ENCODE measurements around the gene MYBBP1A.

Gene MYBBP1A

DNA sequence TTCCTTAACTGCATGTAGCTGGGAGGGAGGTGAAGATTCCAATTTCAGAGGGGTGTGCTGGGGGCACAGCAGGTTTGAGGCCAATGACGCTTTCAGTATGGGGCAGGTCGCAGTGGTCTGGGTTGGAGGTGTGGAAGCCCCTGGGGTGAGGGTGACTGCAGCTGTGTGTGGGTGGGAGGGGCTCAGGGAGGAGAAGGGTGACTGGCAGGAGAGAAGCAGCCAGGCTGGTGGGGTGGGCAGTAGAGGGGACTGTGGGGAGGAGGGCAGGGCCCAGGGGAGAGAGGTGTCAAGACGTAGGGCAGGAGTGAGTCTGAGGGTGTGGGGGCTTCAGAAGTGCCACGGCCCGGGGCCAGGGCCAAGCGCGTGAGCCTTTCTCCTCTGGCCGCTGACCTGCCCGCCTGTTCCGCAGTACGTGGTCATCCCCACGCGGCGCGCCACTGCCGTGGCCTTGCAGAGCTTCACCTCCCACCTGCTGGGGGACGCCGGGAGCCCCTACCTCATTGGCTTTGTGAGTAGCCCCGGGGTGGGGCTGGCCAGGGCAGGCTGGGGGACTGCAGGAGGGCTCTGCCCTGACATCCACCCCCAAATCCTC, 19.4 kb downstream of the MYBBP1A start:
- no peak for DNase-seq

DNA sequence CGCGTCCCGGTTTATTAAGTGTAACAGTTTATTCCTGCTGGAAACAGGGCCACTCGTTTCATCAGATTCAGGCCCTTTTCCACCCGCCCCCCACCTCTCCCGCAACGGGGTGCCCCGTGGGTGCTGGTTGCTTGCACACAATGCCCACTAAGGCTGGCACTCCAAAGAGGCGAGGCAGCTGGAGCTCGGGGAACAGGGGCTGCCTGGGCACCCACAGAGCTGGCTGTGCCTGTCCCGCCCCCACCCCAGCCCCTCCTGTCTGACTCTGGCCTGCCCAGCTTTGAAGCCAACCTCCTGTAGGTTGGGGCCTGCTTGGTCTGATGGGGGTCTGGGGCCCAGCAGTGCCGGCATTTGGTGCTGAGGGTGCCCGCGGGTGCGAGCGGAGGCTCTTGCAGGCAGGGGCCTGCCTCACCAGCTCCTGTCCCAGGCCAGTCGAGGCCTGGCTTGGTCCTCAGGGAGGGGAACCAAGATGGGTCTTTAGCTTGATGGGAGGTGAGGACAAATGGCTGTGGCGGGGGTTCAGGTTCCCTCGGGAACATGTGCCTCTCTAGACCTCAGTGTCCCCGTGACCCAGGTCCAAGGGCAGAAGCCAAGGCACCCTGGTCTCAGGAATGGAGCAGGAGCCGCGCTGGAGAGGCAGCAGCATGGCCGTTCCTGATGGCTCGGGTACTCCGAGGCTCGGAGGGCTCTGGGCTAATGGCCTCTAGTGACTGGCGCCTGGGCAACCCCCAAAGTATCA, 20.1 kb downstream of the MYBBP1A start:
- no peak for DNase-seq

DNA sequence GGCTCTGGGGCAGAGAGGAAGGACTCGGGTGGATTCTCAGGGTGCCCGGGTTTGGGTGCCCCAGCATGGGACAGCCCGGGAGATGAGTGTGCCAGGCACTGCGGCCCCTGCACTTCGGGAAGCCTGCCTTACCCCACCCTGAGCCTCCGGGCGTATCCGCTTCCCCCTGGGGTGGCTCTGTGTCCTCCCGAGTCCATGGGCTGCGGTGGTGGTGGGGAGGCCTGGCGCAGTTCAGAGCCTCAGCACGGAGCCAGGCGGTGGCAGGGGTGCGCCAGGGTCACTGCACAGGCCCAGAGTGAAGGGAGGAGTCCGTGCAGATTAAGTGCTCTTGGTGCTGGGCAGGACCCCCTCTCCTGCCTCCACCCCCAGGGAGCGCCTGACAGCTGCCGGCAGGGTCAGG, 20.7 kb downstream of the MYBBP1A start:
- no peak for DNase-seq

DNA sequence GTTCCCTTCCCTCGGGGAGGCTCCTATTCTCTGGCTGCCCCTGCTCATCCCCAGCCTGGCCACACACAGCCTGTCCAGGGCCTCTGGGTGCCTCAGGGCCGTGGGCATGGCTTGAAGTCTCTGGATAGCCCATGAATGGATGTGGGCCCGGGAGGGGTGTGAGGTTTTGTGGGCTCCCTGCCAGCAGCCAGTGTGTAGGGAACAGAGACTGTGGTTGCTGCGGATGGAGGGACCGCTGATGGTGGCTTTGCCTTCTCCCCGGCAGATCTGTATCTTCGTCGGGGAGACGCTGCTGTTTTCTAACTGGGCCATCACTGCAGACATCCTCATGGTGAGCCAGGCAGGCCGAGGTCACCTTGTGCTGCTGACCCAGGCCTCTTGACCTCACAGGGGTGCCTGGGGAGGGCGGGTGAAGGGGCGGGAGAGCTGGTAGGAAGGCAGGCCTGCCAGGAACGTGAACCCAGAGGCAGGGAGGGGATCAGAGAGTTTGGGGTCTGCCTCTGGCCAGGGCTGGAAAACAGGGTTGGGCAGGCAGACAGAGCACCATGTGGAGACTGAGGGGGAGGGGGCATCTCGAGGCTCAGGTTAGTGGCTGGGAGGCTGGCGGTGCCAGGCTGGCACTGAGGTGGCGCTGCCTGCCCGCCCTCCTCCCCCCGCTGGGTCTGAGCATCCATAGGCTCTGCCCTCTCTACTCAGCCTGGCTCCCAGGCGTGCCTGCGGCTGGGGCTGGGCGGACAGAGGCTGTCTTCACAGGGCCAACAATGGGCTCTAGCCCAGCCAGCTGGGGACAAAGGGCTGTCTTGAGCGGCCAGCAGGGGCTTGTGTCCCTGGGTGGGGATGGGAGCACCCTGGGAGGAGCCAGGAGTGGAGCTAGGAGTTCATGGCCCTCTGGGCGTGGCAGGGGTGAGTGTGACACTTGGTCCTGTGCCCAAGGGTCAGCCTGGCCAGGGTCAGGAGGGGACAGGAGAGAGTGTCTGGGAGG, 21.4 kb downstream of the MYBBP1A start:
- DNase-seq: no peak

DNA sequence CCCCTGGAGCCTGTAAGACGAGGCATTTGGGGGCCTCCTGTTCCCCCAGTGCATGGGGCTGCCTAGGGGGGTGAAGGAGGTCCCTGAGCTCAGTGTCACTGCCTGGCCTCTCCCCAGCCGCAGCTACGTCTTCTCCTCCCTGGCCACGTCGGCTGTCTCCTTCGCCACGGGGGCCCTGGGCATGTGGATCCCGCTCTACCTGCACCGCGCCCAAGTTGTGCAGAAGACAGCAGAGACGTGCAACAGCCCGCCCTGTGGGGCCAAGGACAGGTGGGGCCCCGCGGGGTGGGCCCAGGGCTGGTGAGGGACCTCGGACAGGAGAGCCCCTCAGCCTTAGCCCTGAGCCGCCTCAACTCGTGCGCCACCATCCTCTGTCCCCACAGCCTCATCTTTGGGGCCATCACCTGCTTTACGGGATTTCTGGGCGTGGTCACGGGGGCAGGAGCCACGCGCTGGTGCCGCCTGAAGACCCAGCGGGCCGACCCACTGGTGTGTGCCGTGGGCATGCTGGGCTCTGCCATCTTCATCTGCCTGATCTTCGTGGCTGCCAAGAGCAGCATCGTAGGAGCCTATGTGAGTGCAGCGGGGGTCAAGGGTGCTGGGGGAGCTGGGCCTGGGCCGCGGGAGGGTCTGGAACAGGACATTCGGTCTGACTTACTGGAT, 22.2 kb downstream of the MYBBP1A start:
- no peak for DNase-seq

DNA sequence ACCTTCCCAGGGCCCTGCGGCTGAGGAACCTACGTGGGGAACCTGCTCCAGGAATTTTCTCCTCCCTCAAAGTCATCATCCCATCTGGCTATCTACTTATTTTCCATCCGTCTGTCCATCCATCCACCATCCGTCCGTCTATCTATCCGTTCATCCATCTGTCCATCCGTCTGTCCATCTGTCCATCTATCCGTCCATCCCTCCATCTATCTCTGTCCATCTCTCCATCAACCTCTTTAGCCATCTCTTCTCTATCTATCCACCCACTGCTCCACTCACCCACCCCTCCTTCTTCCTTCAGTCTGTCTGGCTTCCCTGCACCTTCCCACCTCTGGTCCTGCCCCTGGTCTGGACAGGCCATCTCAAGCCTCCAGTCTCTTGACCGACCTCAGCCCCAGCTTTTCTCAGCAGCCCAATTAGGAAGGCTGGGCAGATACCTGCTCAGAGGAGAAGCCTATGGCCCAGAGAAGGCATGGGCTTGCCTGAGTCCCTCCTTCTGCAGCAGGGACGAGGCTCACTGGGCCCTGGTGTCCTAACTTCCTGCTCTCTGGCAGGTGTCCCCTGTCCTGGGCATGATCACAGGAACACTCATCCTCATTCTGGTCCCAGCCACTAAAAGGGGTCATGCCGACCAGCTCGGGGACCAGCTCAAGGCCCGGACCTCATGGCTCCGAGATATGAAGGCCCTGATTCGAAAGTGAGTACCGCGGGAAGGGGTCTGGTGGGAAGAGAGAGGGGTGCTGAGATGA, 23.0 kb downstream of the MYBBP1A start:
- no peak for DNase-seq

DNA sequence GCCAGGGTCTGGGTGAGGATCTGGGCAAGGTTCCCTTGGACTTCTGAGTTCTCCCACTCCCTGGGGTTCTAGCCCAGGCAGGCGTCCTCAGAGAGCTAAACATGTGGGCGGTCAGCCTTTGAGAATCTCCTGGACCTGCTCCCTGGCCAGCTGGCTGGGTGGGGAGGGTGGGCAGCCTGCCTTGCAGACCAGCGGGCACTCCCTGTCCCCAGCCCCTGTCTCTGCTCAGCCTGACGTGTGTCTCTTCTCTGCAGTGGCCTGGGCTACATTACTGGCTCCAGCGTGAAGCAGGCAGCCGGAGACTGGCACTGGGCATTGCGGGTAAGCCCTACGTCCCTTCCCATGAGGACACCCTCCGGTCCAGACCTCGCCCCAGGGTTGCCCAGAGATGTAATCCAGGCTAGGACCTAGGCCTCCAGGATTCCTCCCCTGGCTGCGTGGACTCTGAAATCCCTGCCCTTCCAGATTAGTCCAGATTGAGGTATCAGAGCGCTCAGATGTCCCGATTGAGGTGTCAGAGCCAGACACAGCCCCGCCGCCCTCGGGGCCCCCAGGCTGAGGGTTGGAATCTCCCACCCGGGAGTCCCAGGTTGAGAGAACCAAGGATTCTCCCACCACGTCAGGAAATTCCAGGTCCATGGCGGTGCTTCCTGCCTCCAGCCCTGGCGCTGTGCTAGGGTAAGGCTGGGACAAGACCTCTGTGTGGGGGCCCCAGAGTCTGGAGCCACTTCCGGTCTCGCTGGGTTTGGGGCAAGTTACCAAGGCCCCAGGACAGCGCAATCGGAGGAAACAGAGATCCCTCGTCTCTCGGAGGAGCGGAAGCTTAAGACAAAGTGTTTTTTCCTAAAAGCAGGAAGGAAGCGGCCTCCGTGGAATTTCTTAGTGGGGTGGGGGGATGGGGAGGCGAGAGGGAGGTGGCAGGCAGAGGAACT, 24.1 kb downstream of the MYBBP1A start:
- DNase-seq: no peak

DNA sequence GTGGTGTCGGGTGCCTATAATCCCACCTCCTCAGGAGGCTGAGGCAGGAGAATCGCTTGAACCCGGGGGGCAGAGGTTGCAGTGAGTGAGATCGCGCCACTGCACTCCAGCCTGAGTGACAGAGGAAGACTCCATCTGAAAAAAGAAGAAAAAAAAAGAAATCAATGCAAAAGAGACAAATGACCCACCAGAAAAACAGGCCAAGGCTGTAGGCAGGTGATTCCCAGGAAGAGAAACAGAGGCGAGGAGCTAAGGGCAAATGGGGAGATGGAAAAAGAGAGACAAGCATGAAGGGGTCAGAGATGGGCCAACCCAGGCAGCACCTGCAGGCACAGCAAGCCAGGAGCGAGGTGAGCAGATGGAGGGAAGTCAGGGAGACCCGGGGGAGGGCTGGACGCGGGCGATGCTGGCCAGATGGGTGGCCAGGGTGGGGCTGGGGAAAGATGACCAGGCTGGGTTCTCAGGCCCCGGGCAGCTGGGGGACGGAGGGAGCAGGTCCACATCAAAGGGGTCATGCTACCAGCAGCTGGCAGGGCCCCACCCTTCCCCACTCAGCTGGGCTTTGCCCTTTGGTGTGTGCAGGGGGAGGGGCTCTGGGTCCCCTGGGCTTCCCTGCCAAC, 25.5 kb downstream of the MYBBP1A start:
- DNase-seq: no peak

DNA sequence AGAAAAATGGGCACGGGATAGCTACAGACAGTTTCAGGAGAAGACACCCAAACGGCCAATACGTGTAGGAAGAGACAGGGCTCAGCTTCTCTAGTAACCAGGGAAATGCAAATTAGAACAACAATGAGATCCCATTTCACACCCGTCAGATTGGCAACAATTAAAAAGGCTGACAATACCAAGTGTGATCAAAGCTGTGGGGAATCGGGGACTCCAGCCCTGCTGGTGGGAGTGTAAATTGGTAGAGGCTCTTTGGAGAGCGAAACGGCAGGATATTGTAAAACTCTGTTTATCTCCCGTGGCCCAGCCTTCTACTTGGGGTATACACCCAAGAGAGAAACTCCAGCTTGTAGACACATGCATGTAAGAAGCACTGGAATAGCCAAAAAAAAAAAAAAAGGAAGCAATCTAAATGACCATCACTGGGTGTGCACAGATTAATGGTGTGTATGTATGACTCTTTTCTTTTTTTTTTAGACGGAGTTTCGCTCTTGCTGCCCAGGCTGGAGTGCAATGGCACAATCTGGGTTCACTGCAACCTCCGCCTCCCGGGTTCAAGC, 27.5 kb downstream of the MYBBP1A start:
- no peak for DNase-seq

DNA sequence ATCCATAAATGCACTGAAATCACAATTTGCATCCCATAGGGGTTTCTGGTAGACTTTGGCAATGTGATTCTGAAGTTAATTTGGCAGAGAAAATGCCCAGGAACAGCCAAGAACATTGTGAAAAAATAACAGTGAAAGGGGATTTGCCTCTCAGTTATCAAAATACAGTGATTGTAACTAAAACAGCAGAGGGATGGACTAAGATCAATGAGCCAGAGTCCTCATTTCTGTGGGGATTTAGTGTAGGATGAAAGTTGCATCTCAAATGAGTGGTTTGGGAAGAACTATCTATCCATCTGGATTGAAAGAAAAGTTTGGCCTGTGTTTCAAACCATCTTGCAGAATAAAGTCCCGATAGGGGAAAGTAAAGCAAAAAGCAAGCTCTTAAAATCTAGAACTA, 28.1 kb downstream of the MYBBP1A start:
- no peak for DNase-seq

DNA sequence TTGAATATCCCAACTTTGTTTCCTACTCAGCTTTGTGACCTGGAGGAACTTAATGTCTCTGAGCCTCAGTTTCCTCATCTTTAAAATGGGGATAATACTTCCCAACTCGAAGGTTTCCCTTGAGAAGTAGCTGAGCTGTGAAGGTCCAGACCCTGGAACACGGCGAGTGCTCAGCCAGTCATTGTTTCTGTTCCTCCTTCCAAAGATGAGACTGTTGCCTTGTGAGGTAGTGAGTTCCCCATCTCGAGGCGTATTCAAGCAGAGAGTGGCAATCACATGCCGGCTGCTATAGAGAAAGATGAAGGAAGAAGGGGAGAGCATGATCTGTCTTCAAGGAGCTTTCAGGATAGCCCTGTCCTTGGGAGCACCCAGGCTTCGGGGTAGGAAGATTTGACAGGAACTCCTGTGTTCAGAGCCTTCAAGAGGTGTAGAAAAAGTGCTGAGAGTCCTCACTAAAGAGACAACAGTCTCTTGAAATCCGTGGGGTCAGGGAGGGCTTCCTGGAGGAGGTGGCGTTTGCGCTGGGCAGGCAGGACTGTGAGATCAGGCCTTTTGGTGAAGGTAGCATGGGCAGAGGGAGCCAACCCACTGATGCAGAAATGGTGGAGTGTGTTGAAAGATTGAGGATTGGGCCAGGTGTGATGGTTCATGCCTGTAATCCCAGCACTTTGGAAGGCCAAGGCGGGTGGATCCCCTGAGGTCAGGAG, 29.3 kb downstream of the MYBBP1A start:
- no peak for DNase-seq

DNA sequence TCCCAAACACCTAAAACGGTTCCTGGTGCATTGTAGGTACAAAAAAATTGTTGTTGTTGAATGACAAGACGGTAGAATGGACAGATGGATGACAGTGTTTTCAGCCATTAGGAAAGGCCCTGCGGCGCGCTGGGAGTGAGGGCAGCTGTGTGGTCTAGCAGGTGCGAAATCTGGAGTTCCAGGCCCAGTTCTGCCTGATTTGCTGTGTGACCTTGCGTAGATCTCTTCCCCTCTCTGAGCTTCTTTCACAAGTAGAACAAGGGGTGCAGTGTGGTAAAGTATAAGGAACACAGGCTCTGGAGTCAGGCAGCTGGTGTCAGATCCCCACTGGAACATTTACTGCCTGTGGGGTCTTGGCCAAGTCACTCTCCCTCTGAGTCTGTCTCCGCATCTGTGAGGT, 31.2 kb downstream of the MYBBP1A start:
- no peak for DNase-seq

DNA sequence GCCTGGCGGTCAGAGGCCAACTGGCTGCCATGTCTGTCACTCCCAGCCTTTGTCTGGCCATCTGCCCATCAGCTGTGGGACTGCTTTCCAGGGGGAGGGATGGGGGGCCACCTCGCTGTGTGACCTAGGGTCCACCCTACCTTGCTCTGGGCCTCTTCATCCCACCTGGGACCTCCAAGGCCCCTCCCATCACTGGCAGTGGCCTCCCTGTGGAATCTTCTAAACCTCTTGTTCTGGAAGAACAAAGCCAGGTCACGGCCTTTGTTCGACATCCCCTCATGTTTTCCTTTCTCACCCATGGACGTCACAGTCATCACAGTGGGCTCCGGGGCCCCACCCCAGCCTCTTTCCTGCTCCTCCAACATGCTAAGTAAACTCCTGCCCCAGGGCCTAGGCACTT, 32.5 kb downstream of the MYBBP1A start:
- DNase-seq: no peak

DNA sequence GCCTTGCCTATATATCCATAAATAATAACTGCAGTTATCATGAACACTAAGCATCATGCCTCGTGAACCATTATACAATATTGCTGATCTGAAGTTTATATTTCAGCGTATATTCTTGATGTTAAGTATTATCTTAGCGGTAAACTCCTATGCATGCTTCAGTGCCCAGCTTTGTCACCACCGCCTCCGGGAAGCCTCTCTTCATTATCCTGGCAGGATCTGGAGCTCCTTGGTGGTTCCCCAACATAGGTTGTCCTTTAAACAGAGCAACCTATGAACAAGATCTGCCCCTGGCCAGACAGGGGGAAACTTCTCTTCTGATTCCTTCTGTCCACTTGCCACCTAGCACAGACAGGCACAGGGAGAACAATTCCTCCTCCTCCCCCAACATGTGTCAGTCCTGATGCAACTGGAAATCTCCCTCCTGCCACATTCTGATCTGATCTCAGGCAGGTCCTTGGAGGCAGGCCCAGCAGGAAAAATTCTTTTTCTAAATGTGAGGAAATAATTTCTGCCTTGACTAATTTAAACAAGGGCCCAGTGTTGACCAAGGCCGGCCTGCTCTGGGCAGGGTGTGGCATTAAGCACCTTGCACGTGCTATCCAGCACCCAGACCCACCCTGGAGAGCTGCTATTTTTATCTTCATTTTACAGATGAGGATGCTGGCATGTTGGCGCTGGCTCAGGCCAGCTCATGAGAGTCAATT, 34.1 kb downstream of the MYBBP1A start:
- DNase-seq: no peak

DNA sequence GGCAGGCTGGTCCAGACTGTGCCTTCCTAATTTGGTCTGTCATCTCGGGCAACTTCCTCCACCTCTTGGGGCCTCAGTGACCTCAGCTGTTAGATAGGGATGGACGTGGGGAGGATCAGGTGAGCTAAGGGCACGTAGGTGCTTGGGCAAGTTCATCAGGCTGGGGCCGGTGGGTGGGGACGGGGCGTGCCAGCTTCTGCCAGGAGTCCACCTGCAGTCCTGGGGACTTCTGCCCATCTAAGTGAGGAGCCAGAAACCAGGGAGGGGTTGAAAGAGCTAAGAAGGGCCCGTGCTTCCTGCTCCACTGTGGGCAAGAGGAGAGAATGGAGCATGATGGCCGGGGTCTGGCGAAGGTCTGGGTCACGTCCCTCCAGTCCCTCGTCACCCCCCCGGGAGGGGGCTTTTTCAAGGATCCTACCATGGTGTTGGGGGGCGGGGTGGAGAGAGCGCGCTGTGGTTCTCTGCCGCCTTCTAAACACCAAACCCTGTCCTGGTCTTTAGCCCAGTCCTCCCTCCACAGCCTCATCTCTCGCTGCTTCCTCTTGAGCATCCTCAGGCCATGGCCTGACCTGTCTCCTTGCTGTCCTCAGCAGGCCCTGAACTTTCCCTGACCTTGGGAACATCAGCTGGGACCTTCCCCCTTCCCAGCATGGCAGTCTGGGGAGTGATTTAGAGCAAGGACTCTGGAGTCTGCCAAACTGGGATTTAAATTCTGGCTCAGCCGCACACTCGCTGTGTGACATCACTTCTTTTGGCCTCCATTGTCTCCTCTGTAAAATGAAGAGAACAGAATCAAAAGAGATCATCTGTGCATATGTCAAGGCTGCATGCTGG, 34.9 kb downstream of the MYBBP1A start:
- DNase-seq: no peak

DNA sequence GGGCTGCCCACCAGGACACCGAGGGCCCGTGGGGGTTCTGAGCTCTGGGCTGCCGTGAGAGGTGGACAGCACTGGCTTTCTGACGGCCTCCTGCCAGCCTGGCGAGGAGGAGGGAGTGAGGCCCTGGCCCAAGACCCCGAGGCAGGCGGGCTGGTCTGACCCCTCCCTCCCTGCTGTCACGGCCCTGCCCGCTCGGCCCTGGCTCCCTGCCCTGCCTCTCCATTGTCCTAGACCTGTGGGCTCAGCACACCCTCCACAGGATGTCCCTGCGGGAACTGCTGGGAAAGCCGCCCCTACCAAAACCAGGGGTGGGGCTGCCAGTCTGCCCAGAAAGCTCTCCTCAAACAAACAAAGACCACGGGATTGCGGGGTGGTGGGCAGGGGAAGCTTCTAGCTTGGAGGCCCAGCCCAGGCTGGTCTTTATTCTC, 35.8 kb downstream of the MYBBP1A start:
- no peak for DNase-seq

DNA sequence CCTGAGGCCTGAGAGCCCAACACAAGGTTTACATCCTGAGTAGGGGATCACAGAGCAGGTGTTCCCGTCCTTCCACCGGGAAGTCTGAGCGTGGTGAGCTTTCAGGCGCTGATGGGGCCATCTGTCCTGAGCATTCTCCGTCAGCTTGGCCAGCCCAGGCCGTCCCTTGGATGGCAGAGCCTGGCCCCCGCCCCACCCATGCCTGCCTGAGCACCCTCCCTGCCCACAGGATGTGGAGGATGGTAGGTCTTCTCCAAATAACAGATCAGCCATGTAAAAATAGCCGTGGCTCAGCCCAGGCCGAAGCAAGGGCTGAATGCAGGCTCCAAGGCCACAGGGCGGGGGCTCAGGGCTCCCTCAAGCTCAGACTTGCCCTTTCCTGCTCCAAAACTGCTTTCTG, 36.3 kb downstream of the MYBBP1A start:
- no peak for DNase-seq

DNA sequence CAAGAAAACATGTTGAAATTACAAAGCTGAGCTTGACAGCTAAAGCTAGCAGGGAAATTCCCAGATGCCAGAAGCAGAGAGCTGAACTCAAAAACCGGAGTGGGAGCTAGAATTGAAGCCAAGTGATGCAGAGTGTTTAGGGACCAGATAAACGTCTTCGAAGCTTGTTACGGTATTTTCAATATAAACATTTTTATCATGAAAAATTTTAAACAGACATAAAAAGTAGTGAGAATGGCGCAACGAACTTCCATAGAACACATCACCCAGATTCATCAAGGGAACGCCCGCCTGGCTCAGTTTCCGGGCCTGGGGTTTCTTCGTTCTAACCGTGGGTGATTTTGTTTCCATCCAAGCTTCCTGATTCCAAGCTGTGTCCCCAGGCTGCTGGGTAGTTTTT, 38.4 kb downstream of the MYBBP1A start:
- no peak for DNase-seq

Measured in CD4-positive, alpha-beta T cell treated with Interleukin-17A for 1 hour (primary cell).